Calu3 (cell line): ENCODE data around the gene PTTG1. TPM values are rescaled to one million over a fixed set of nuclear protein-coding genes. Genes with fewer than 3 reads are reported as not detected.

Source experiments
- BruUV-seq: library from RNA; stranded (reverse); fragments of 400-500 nt; replicated peaks from 2 replicates; lab custom pipeline; 2021; lab: Mats Ljungman, UMichigan
- CTCF ChIA-PET: fragments of 300-600 bp; sonication (Branson Sonifier 250); formaldehyde crosslinking; loops from one replicate; lab custom pipeline; 2022; ENCODE audit warnings: antibody characterized with exemption; lab: Charles Lee
- DNase-seq: peaks from one replicate; pipeline ENCODE4 v3.0.0; 2022
- H3K27ac Mint-ChIP-seq: one replicate; pipeline ENCODE4 v1.8.0; 2022; ENCODE audit warnings: mixed read lengths; ENCODE audit not compliant: unreplicated experiment
- H3K27me3 Mint-ChIP-seq: one replicate; pipeline ENCODE4 v1.8.0; 2022; ENCODE audit warnings: mixed read lengths; ENCODE audit not compliant: unreplicated experiment
- H3K36me3 Mint-ChIP-seq: one replicate; pipeline ENCODE4 v1.8.0; 2022; ENCODE audit warnings: mild to moderate bottlenecking, moderate library complexity, mixed read lengths; ENCODE audit not compliant: insufficient read depth, unreplicated experiment
- H3K4me1 Mint-ChIP-seq: one replicate; pipeline ENCODE4 v1.8.0; 2022; ENCODE audit warnings: mild to moderate bottlenecking, low read depth, mixed read lengths; ENCODE audit not compliant: unreplicated experiment
- H3K4me3 Mint-ChIP-seq: one replicate; pipeline ENCODE4 v1.8.0; 2022; ENCODE audit warnings: mild to moderate bottlenecking, low read depth, moderate library complexity, mixed read lengths; ENCODE audit not compliant: unreplicated experiment
- H3K9me3 Mint-ChIP-seq: one replicate; pipeline ENCODE4 v1.8.0; 2022; ENCODE audit warnings: low read depth, mixed read lengths; ENCODE audit not compliant: unreplicated experiment
- intact Hi-C: fragments of 100-400 bp; cut with micrococcal nuclease; formaldehyde crosslinking; loops from one replicate; pipeline ENCODE4 v1.10.0; 2022; ENCODE audit not compliant: unreplicated experiment
- total RNA-seq: library from RNA; stranded (reverse); gene quantifications from 2 replicates; pipeline ENCODE4 v1.2.3, GENCODE V29; 2022
- TF ChIP-seq, protein P1 (sequence below): fragments of 200-600 bp; IDR thresholded peaks from one replicate; pipeline ENCODE4 v1.8.0; 2022; ENCODE audit warnings: antibody characterized with exemption; ENCODE audit not compliant: unreplicated experiment

Gene PTTG1
- total RNA-seq, 1 experiment from 2014 or later: 184 TPM

DNA sequence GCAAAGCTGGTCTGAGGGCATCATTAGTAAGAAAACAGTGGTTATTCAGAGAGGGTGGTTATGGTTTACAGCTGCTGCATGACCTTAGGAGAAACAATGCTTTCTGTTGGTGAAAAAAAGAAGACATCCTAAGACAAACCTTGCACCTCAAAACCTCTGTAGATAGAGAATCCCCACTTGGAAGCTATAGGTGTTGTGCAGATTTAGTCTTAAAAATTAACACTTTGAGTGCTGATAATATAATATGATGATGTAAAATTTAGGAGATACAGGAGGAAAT lies 1.4 kb upstream of the PTTG1 start:
- intact Hi-C loops: loop anchor here (5.0 kb wide), 1 partner anchor 47 kb away; no protein-coding TSS in a partner anchor

DNA sequence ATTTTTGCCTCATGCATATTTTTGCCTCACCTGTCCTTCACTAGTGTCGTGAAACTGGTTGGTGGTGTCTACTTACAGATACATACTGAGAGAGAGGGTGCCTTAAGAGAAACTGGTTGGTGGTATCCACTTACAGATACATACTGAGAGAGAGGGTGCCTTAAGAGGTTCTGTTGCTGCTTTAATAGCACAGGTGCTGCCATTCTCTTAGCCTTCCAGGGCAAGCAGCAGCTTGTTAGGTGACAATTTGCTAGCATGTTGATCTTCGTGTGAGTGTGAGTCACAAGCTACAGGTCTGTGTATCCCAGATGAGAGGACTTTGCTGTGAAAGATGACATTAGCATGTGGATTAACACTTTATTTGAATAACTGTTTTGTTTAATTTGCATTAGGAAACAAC lies 1.4 kb downstream of the PTTG1 start:
- peak overlapping the region; percentile 98 for H3K4me3 Mint-ChIP-seq
- BruUV-seq: no TSS peak
- DNase-seq: no peak
- H3K9me3 Mint-ChIP-seq: no peaks in the 10 kb centered on the region
- intact Hi-C loops: loop anchor here (5.0 kb wide), 1 partner anchor 44 kb away; no protein-coding TSS in a partner anchor
- no peaks in the 10 kb centered on the region for H3K27me3 Mint-ChIP-seq
- H3K4me1 Mint-ChIP-seq: peaks cover 64% of the 10 kb centered on the region
- H3K36me3 Mint-ChIP-seq: peaks cover 50% of the 10 kb centered on the region
- TF ChIP-seq, protein P1, sequence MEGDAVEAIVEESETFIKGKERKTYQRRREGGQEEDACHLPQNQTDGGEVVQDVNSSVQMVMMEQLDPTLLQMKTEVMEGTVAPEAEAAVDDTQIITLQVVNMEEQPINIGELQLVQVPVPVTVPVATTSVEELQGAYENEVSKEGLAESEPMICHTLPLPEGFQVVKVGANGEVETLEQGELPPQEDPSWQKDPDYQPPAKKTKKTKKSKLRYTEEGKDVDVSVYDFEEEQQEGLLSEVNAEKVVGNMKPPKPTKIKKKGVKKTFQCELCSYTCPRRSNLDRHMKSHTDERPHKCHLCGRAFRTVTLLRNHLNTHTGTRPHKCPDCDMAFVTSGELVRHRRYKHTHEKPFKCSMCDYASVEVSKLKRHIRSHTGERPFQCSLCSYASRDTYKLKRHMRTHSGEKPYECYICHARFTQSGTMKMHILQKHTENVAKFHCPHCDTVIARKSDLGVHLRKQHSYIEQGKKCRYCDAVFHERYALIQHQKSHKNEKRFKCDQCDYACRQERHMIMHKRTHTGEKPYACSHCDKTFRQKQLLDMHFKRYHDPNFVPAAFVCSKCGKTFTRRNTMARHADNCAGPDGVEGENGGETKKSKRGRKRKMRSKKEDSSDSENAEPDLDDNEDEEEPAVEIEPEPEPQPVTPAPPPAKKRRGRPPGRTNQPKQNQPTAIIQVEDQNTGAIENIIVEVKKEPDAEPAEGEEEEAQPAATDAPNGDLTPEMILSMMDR: no peak
- CTCF ChIA-PET: interaction anchor here (1.5 kb wide), 1 partner anchor 19 kb away, joined by 3 read pairs; no protein-coding TSS in a partner anchor
- H3K27ac Mint-ChIP-seq: no peak overlapping the region

More for the DNA sequence above, 1.4 kb upstream of the PTTG1 start:
- no TSS peak for BruUV-seq
- Mint-ChIP-seq H3K36me3 (peaks cover 49% of the 10 kb centered on the region), H3K27me3 (no peaks in the 10 kb centered on the region), H3K4me1 (peaks cover 84% of the 10 kb centered on the region), H3K4me3 (peak overlapping the region; percentile 95), H3K27ac (peak overlapping the region; percentile 97), H3K9me3 (no peaks in the 10 kb centered on the region)
- TF ChIP-seq, protein P1: no peak
- DNase-seq: no peak
- CTCF ChIA-PET: interaction anchor here (2.3 kb wide), 1 partner anchor 48 kb away, joined by 6 read pairs; no protein-coding TSS in a partner anchor

DNA sequence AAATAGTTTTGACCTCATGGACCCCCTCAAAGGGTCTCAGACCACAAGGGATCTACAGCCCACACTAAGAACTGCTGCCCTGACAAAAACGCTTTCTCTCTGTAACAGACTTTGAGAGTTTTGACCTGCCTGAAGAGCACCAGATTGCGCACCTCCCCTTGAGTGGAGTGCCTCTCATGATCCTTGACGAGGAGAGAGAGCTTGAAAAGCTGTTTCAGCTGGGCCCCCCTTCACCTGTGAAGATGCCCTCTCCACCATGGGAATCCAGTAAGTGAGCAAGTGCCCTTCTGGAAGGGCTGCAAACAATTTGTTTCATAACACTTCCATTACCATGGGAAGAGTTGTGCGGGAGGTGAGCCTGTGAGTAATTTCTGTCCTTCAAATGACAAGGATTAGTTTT lies 6.0 kb downstream of the PTTG1 start:
- CTCF ChIA-PET: interaction anchor here (0.7 kb wide), 1 partner anchor 182 kb away, joined by 3 read pairs; no protein-coding TSS in a partner anchor
- no TSS peak for BruUV-seq
- H3K27me3 Mint-ChIP-seq: no peaks in the 10 kb centered on the region
- no peaks in the 10 kb centered on the region for H3K9me3 Mint-ChIP-seq
- intact Hi-C loops: no loop called here
- DNase-seq: no peak
- TF ChIP-seq, protein P1: no peak
- no peak overlapping the region for H3K4me3 Mint-ChIP-seq
- H3K36me3 Mint-ChIP-seq: peaks cover 20% of the 10 kb centered on the region
- no peak overlapping the region for H3K27ac Mint-ChIP-seq
- peaks cover 31% of the 10 kb centered on the region for H3K4me1 Mint-ChIP-seq

DNA sequence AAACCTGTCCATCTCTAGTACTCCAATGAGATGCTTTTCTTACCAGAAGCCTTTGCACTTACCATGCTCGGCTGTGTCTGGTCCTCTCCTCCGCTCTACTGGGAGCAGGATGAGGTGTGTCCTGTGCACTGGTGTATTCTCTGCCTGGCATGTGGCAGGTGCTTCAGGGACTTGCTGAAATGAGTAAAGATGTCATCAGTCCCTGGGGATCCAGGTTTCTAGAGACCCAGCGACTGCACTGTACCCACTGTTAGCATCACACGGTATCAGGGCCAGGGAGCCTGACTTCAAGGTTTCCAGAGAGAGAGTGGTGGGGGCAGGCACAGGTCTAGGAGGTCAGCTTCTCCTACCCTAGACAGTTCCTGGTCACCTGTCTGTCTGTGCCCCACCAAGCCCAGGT lies 10.5 kb downstream of the PTTG1 start:
- no TSS peak for BruUV-seq
- intact Hi-C loops: loop anchor here (10.0 kb wide), 1 partner anchor 203 kb away; no protein-coding TSS in a partner anchor
- CTCF ChIA-PET: no interaction called here

More for the DNA sequence above, 10.5 kb downstream of the PTTG1 start:
- peaks cover 17% of the 10 kb centered on the region for H3K27me3 Mint-ChIP-seq
- no peak overlapping the region for H3K4me3 Mint-ChIP-seq
- TF ChIP-seq, protein P1: no peak
- H3K36me3 Mint-ChIP-seq: peaks cover 3% of the 10 kb centered on the region
- H3K9me3 Mint-ChIP-seq: no peaks in the 10 kb centered on the region
- no peak for DNase-seq
- no peak overlapping the region for H3K27ac Mint-ChIP-seq
- peaks cover 14% of the 10 kb centered on the region for H3K4me1 Mint-ChIP-seq
